Transverse colon (tissue), 4 donors: ENCODE measurements around the gene HPCAL1. TPM values are rescaled to one million over a fixed set of nuclear protein-coding genes. Genes with fewer than 3 reads are reported as not detected.

Experiments
- DNase-seq: peaks from one replicate; pipeline ENCODE4 v3.0.0-alpha.2; 2019
- H3K27ac ChIP-seq, 4 donors: fragments of 200-600 bp; sonication (generic); 2 replicates each; pipeline ENCODE4 v1.5.1; 2016 to 2018; ENCODE audit warnings: inconsistent platforms in 4 of 4
- H3K27me3 ChIP-seq: fragments of 200-600 bp; sonication (generic); 2 replicates; pipeline ENCODE4 v1.5.1; 2017; ENCODE audit warnings: inconsistent platforms
- H3K36me3 ChIP-seq, 4 donors: fragments of 200-600 bp; sonication (generic); 2 replicates each; pipeline ENCODE4 v1.5.1; 2017 to 2019; ENCODE audit warnings: inconsistent platforms in 4 of 4
- H3K4me1 ChIP-seq, 4 donors: fragments of 200-600 bp; sonication (generic); 2 replicates each; pipeline ENCODE4 v1.5.1; 2017 to 2020; ENCODE audit warnings: inconsistent platforms in 4 of 4
- H3K4me3 ChIP-seq, 4 donors: fragments of 200-600 bp; sonication (generic); 1 replicate in 1 of 4; 2 replicates in 3 of 4; pipeline versions ENCODE4 v1.5.1 to v1.6.1; 2017 to 2019; ENCODE audit warnings: inconsistent platforms in 4 of 4
- H3K9me3 ChIP-seq, 2 donors: fragments of 200-600 bp; sonication (generic); 2 replicates each; pipeline ENCODE4 v1.5.1; 2017 to 2019; ENCODE audit warnings: inconsistent platforms in 2 of 2
- CTCF ChIP-seq, 5 experiments: fragments of 200-600 bp in 3 of 5; fragments of 450-650 bp in 2 of 5; sonication (generic) in 3 of 5; IDR thresholded peaks; 1 replicate in 2 of 5; 2 replicates in 3 of 5; pipeline ENCODE4 v1.5.1; 2016 to 2017; ENCODE audit warnings: antibody characterized with exemption in 5 of 5, inconsistent platforms in 3 of 5, mild to moderate bottlenecking in 2 of 5, moderate library complexity in 1 of 5
- EP300 ChIP-seq: sonication (generic); formaldehyde crosslinking; IDR thresholded peaks from one replicate; pipeline ENCODE4 v1.6.1; 2017; ENCODE audit warnings: antibody characterized with exemption, low read depth
- POLR2A ChIP-seq: fragments of 450-650 bp; IDR thresholded peaks from one replicate; pipeline ENCODE4 v1.6.1; 2016; ENCODE audit warnings: antibody characterized with exemption, mild to moderate bottlenecking, moderate library complexity
- POLR2AphosphoS5 ChIP-seq, 3 donors: sonication (generic); formaldehyde crosslinking; IDR thresholded peaks; one replicate each; pipeline ENCODE4 v1.6.1; 2016; ENCODE audit warnings: antibody characterized with exemption in 3 of 3
- WGBS, 2 donors: methylation state at CpG; one replicate each; pipeline ENCODE4 v1.1.5; 2018; ENCODE audit warnings: low coverage in 1 of 2; 5-methylcytosine and 5-hydroxymethylcytosine counted together
- in situ Hi-C, 4 donors: fragments of 200-750 bp; cut with MboI; loops; one replicate each; pipeline versions ENCODE4 v1.15.0 to v1.15.1; 2017; ENCODE audit warnings: low sequenced_read_pairs in 3 of 4, low pct_ligation_motif_present in 1 of 4, low pct_unique_long_range_greater_than_20kb in 1 of 4
- intact Hi-C: fragments of 100-400 bp; cut with DNase I; formaldehyde crosslinking; loops from one replicate; pipeline ENCODE4 v1.15.1; 2023; ENCODE audit warnings: low total_unique reads
- total RNA-seq, 4 donors: library from RNA; depleted of rRNA; stranded (reverse); fragments of >200 nt; gene quantifications; one replicate each; pipeline ENCODE4 v1.1.0, GENCODE V29; 2016

Gene HPCAL1
- total RNA-seq, 4 donors from 2014 or later: 88.9 to 221 (median 129) TPM

GRCh38 chr2:10255189-10256030 lies 47.3 kb upstream of the HPCAL1 start:
- H3K27me3 ChIP-seq: no peaks in the 10 kb centered on the region
- H3K4me1 ChIP-seq: peaks cover 0 to 12% (median 9%) of the 10 kb centered on the region in 4 donors
- no peaks in the 10 kb centered on the region for H3K36me3 ChIP-seq
- in situ Hi-C loops: no loop called here
- no peak overlapping the region for H3K27ac ChIP-seq
- no peaks in the 10 kb centered on the region for H3K9me3 ChIP-seq
- intact Hi-C loops: no loop called here
- TF ChIP-seq CTCF (IDR thresholded peaks at IDR 0.05) (no peak), EP300 (no peak), POLR2AphosphoS5 (IDR thresholded peaks at IDR 0.05) (no peak), POLR2A (no peak)
- WGBS, 2 donors: 60 to 75% methylated on average over 1 to 18 of the region's 18 CpGs
- DNase-seq: no peak
- H3K4me3 ChIP-seq: no peak overlapping the region

- no peak for DNase-seq
Measured at GRCh38 chr2:10256031-10256514, 46.6 kb upstream of the HPCAL1 start.

DNA sequence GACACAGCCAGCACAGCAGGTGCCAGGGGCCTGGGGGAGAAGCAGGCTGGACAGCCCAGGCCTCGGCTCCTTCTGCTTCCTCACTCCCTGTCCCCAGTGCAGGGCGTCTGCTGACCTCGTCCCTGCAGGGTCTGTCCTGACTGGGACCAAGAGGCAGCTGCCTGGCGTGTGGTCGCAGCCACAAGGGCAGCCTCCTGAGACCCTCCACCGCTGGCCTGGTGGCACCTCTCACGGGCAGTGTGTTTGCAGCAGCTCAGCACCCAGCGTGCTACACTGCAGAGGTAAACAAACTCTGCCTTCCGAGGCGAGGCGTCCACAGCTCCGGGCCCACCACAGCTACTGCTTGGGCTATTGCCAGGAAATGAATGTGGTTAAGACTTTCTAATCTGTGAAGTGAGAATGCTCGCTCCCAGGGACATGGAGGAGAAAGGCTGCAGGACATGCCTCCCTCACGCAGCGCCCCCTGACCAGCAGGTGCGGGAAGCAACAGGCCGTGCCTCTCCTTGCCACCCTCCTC lies 46.1 kb upstream of the HPCAL1 start:
- DNase-seq: no peak
- in situ Hi-C loops: no loop called here
- H3K4me3 ChIP-seq: no peak overlapping the region
- WGBS, 2 donors: 76% methylated on average over 12 of the region's 17 CpGs; no CpG with 5 or more reads in 1 of the 2 donors
- no peaks in the 10 kb centered on the region for H3K27me3 ChIP-seq
- intact Hi-C loops: no loop called here
- TF ChIP-seq POLR2AphosphoS5 (IDR thresholded peaks at IDR 0.05) (no peak), CTCF (IDR thresholded peaks at IDR 0.05) (no peak), EP300 (no peak), POLR2A (no peak)
- no peaks in the 10 kb centered on the region for H3K36me3 ChIP-seq
- peaks cover 0 to 21% (median 11%) of the 10 kb centered on the region in 4 donors for H3K4me1 ChIP-seq
- no peaks in the 10 kb centered on the region for H3K9me3 ChIP-seq
- H3K27ac ChIP-seq: no peak overlapping the region

More at GRCh38 chr2:10256031-10256514, 46.6 kb upstream of the HPCAL1 start:
- Histone ChIP-seq H3K9me3 (no peaks in the 10 kb centered on the region), H3K4me1 (peaks cover 0 to 19% (median 10%) of the 10 kb centered on the region in 4 donors), H3K36me3 (no peaks in the 10 kb centered on the region), H3K4me3 (no peak overlapping the region), H3K27ac (no peak overlapping the region), H3K27me3 (no peaks in the 10 kb centered on the region)
- TF ChIP-seq CTCF (IDR thresholded peaks at IDR 0.05) (no peak), POLR2AphosphoS5 (IDR thresholded peaks at IDR 0.05) (no peak), EP300 (no peak), POLR2A (no peak)
- in situ Hi-C loops: no loop called here
- 82% methylated on average over 15 of the region's 15 CpGs; no CpG with 5 or more reads in 1 of the 2 donors for WGBS, 2 donors
- intact Hi-C loops: no loop called here

DNA sequence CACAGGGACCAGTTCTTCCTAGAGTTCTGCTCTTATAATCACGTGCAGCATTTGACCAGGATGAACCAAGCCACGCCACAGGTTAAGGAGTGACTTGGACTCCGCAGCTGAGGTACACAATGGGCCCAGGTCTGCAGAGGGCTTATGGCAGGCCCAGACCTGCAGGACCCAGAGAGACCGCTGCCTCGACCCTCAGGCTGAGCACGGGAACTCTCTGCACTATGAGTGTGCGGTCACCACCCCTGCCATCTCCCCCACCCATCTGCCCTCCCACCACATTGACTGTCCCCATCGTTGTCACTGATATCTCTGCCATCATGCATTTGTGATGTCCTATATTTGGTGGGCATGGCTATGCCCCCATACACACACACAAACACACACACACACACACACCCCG lies 45.7 kb upstream of the HPCAL1 start:
- H3K27ac ChIP-seq: no peak overlapping the region
- no peak for DNase-seq
- no peaks in the 10 kb centered on the region for H3K27me3 ChIP-seq
- WGBS, 2 donors: 96% methylated on average over 9 of the region's 9 CpGs; no CpG with 5 or more reads in 1 of the 2 donors
- no peaks in the 10 kb centered on the region for H3K36me3 ChIP-seq
- in situ Hi-C loops (no loop called here), intact Hi-C loops (no loop called here)
- no peaks in the 10 kb centered on the region for H3K9me3 ChIP-seq
- H3K4me1 ChIP-seq: peaks cover 0 to 21% (median 11%) of the 10 kb centered on the region in 4 donors
- no peak overlapping the region for H3K4me3 ChIP-seq
- no peak for TF ChIP-seq EP300
- TF ChIP-seq POLR2A: no peak
- no peak for TF ChIP-seq CTCF (IDR thresholded peaks at IDR 0.05)
- TF ChIP-seq POLR2AphosphoS5 (IDR thresholded peaks at IDR 0.05): no peak
